HepG2 (cell line): Measurements from ENCODE around the gene IFT172. TPM values are rescaled to one million over a fixed set of nuclear protein-coding genes. Genes with fewer than 3 reads are reported as not detected.
A peak's percentile ranks its signal among the peaks of the same experiment; 100 is the strongest.

Experiments used
- CBFB ChIP-seq: sonication (generic); formaldehyde crosslinking; IDR thresholded peaks from 2 replicates; pipeline ENCODE4 v1.4.0; 2020; ENCODE audit warnings: missing genetic modification reagents
- ETV5 ChIP-seq: IDR thresholded peaks from 2 replicates; pipeline ENCODE4 v1.6.1; 2018; ENCODE audit warnings: missing biosample characterization, missing genetic modification reagents, inconsistent platforms, borderline replicate concordance
- GABPA ChIP-seq, 2 experiments: IDR thresholded peaks; 2 replicates each; pipeline ENCODE4 v1.6.1; 2011 to 2016; ENCODE audit warnings: low read depth in 2 of 2, low read length in 1 of 2, missing biosample characterization in 1 of 2, missing genetic modification characterization in 1 of 2
- GATA4 ChIP-seq: sonication (generic); IDR thresholded peaks from 2 replicates; pipeline ENCODE4 v1.6.1; 2016; ENCODE audit warnings: antibody characterized with exemption, low read depth, borderline replicate concordance
- KDM5B ChIP-seq: sonication (generic); formaldehyde crosslinking; IDR thresholded peaks from 2 replicates; pipeline ENCODE4 v1.4.0; 2020; ENCODE audit warnings: missing genetic modification reagents, mild to moderate bottlenecking, borderline replicate concordance
- PAXIP1 ChIP-seq: sonication (generic); formaldehyde crosslinking; conservative IDR thresholded peaks from 2 replicates; pipeline ENCODE4 v1.4.0; 2020; ENCODE audit warnings: mild to moderate bottlenecking, missing genetic modification reagents, moderate library complexity
- PBX2 ChIP-seq: IDR thresholded peaks from 2 replicates; pipeline ENCODE4 v1.6.1; 2016; ENCODE audit warnings: control low read depth
- REPIN1 ChIP-seq: sonication (generic); formaldehyde crosslinking; IDR thresholded peaks from 2 replicates; pipeline ENCODE4 v1.8.0; 2022; ENCODE audit warnings: missing genetic modification reagents, low read depth, mild to moderate bottlenecking, borderline replicate concordance
- SAFB2 ChIP-seq: sonication (generic); formaldehyde crosslinking; IDR thresholded peaks from 2 replicates; pipeline ENCODE4 v1.5.1; 2020; ENCODE audit warnings: missing genetic modification reagents, low read depth, mild to moderate bottlenecking, borderline replicate concordance
- SP5 ChIP-seq: IDR thresholded peaks from 2 replicates; pipeline ENCODE4 v1.6.1; 2016; ENCODE audit warnings: low read depth, borderline replicate concordance
- TBX3 ChIP-seq: fragments of 450-650 bp; IDR thresholded peaks from 2 replicates; pipeline ENCODE4 v1.6.1; 2017; ENCODE audit warnings: antibody characterized with exemption, mild to moderate bottlenecking, inconsistent platforms, borderline replicate concordance
- ZBTB3 ChIP-seq: sonication (generic); formaldehyde crosslinking; IDR thresholded peaks from 2 replicates; pipeline ENCODE4 v1.4.0; 2020; ENCODE audit warnings: low read depth, mild to moderate bottlenecking, moderate library complexity, missing genetic modification reagents, borderline replicate concordance
- ZBTB43 ChIP-seq: sonication (generic); formaldehyde crosslinking; conservative IDR thresholded peaks from 2 replicates; pipeline ENCODE4 v1.4.0; 2020; ENCODE audit warnings: missing genetic modification reagents
- ZFP91 ChIP-seq: sonication (generic); formaldehyde crosslinking; IDR thresholded peaks from 2 replicates; pipeline ENCODE4 v1.9.0; 2022; ENCODE audit warnings: missing genetic modification reagents, mild to moderate bottlenecking, borderline replicate concordance
- ZNF274 ChIP-seq: sonication (generic); formaldehyde crosslinking; IDR thresholded peaks from 2 replicates; pipeline ENCODE4 v1.5.1; 2020; ENCODE audit warnings: mild to moderate bottlenecking, missing genetic modification reagents
- ZNF354B ChIP-seq: sonication (generic); formaldehyde crosslinking; IDR thresholded peaks from 2 replicates; pipeline ENCODE4 v1.8.0; 2022; ENCODE audit warnings: mild to moderate bottlenecking, missing genetic modification reagents
- ZNF446 ChIP-seq: sonication (generic); formaldehyde crosslinking; IDR thresholded peaks from 2 replicates; pipeline ENCODE4 v1.5.0; 2020; ENCODE audit warnings: mild to moderate bottlenecking, missing genetic modification reagents
- ZNF530 ChIP-seq: sonication (generic); formaldehyde crosslinking; IDR thresholded peaks from 2 replicates; pipeline ENCODE4 v1.5.0; 2020; ENCODE audit warnings: low read depth, mild to moderate bottlenecking, missing genetic modification reagents
- ZNF605 ChIP-seq: sonication (generic); formaldehyde crosslinking; IDR thresholded peaks from 2 replicates; pipeline ENCODE4 v1.8.0; 2022; ENCODE audit warnings: mild to moderate bottlenecking, missing genetic modification reagents
- ZNF670 ChIP-seq: sonication (generic); formaldehyde crosslinking; IDR thresholded peaks from 2 replicates; pipeline ENCODE4 v1.8.0; 2022; ENCODE audit warnings: mild to moderate bottlenecking, missing genetic modification reagents, borderline replicate concordance
- polyA plus RNA-seq, 8 experiments: library from polyadenylated mRNA; depleted of rRNA in 3 of 8; stranded (reverse) in 7 of 8; unstranded in 1 of 8; fragments of >200 nt; fragmentation: Illumina TruSeq in 4 of 8; extraction: Trizol in 4 of 8; gene quantifications; 2 replicates each; pipeline versions ENCODE4 v1.2.1 to v1.2.3, GENCODE V29; 2011 to 2016; ENCODE audit warnings: low read depth in 4 of 8, missing spikeins in 1 of 8, mixed read lengths in 1 of 8; ENCODE audit not compliant: insufficient read depth in 1 of 8
- total RNA-seq, 5 experiments: library from RNA; depleted of rRNA; stranded (reverse); fragments of >200 nt; fragmentation: Illumina TruSeq; extraction: Trizol; gene quantifications; 2 replicates each; pipeline ENCODE4 v1.2.3, GENCODE V29; 2016; ENCODE audit warnings: low read depth in 1 of 5

The IFT172 gene
- total and polyA plus RNA-seq, 2 of the 13 experiments (the other 11 are each of a cell fraction or from before 2014, with no cell fraction given): 21.6 to 35.7 TPM

GRCh38 chr2:27496357-27497287 lies 7.1 kb upstream of the IFT172 start, which contains the start of gene GCKR (continued):
- TF ChIP-seq ZNF670 (CRISPR knock-in tag): 0 out of 2 replicates have a peak, but pooled peaks have one; percentile 65
- TF ChIP-seq ZNF354B (CRISPR knock-in tag): peak; percentile 75; the same call in 1 of the 2 replicates
- TF ChIP-seq ZNF446 (CRISPR knock-in tag): no peak
- TF ChIP-seq ZFP91 (CRISPR knock-in tag): peak; percentile 85
- TF ChIP-seq CBFB (CRISPR knock-in tag): peak; percentile 39; the same call in 1 of the 2 replicates
- peak; percentile 78; the same call in 1 of the 2 replicates for TF ChIP-seq GATA4
- TF ChIP-seq REPIN1 (CRISPR knock-in tag): peak; percentile 84; the same call in 1 of the 2 replicates
- no peak for TF ChIP-seq GABPA (IDR thresholded peaks at IDR 0.05; ENCODE audit: low read depth, low read length)
- TF ChIP-seq GABPA (CRISPR knock-in tag; IDR thresholded peaks at IDR 0.05; ENCODE audit: low read depth): peak; percentile 60; the same call in 1 of the 2 replicates
- TF ChIP-seq SP5 (CRISPR knock-in tag): peak; percentile 77
- peak; percentile 53; the same call in 1 of the 2 replicates for TF ChIP-seq ZNF274 (CRISPR knock-in tag)
- no peak for TF ChIP-seq SAFB2 (CRISPR knock-in tag)
- TF ChIP-seq ZBTB3 (CRISPR knock-in tag): no peak
- TF ChIP-seq ZNF605 (CRISPR knock-in tag): peak; percentile 97
- TF ChIP-seq ETV5 (CRISPR knock-in tag): peak; percentile 38; the same call in 1 of the 2 replicates
- TF ChIP-seq PAXIP1: peak; percentile 91
- TF ChIP-seq PBX2 (CRISPR knock-in tag): no peak
- peak; percentile 57; the same call in 1 of the 2 replicates for TF ChIP-seq ZBTB43 (CRISPR knock-in tag)
- peak; percentile 82; the same call in 1 of the 2 replicates for TF ChIP-seq KDM5B
- TF ChIP-seq ZNF530: no peak
- TF ChIP-seq TBX3: 0 out of 2 replicates have a peak, but pooled peaks have one; percentile 7
